GM19239 (cell line): ENCODE measurements around the gene IL1RL2.

ENCODE experiments used
- DNase-seq: peaks from one replicate; pipeline ENCODE4 v3.0.0; 2011; ENCODE audit warnings: low spot score; ENCODE audit not compliant: insufficient read length
- FAIRE-seq: peaks from 2 replicates; lab custom pipeline; 2011; peaks lifted over from hg19 to GRCh38; lab: Jason Lieb, UNC

The IL1RL2 gene

GRCh38 chr2:102286041-102286440 is 99.2 kb downstream of the IL1RL2 start:
- DNase-seq, result no peak
- FAIRE-seq, result no peak

- FAIRE-seq (no peak), DNase-seq (no peak)
Observed at GRCh38 chr2:102289129-102289528, 102.3 kb downstream of the IL1RL2 start.
